ENCODE measurements around the gene RUVBL1.
"Not testable (repeated sequence)": the region's sequence is repeated elsewhere in the genome, so short reads cannot be mapped to it uniquely, and the experiment has no call there.

RUVBL1 gene

GRCh38 chr3:128123538-128124368, at the start of gene RUVBL1:
Gene RUVBL1, minus strand, starts transcription at chr3:128123812. Its CDS starts 88 bp downstream, at chr3:128123724.
- DNase-seq (ENCODE audit: low spot score), result peak; percentile 98

GRCh38 chr3:128173200-128173599, 49.6 kb upstream of the RUVBL1 start:
- DNase-seq (ENCODE audit: low spot score), result no peak

GRCh38 chr3:128170866-128171516, 47.4 kb upstream of the RUVBL1 start:
- DNase-seq (ENCODE audit: low spot score), result peak; percentile 69

GRCh38 chr3:128168836-128169235, 45.2 kb upstream of the RUVBL1 start:
- DNase-seq (ENCODE audit: low spot score), result no peak

GRCh38 chr3:128167973-128168674, 44.5 kb upstream of the RUVBL1 start:
- no peak for DNase-seq (ENCODE audit: low spot score)

GRCh38 chr3:128167646-128167972, 44.0 kb upstream of the RUVBL1 start:
- DNase-seq (ENCODE audit: low spot score), result no peak

GRCh38 chr3:128166971-128167453, 43.4 kb upstream of the RUVBL1 start:
- no peak for DNase-seq (ENCODE audit: low spot score)

GRCh38 chr3:128163432-128163831, 39.8 kb upstream of the RUVBL1 start:
- no peak for DNase-seq (ENCODE audit: low spot score)

GRCh38 chr3:128160661-128161060, 37.0 kb upstream of the RUVBL1 start:
- no peak for DNase-seq (ENCODE audit: low spot score)

- DNase-seq (ENCODE audit: low spot score), result no peak
Measured at GRCh38 chr3:128155616-128156360, 32.2 kb upstream of the RUVBL1 start.

GRCh38 chr3:128154354-128154753, 30.7 kb upstream of the RUVBL1 start:
- DNase-seq (ENCODE audit: low spot score), result not testable (repeated sequence)

- DNase-seq (ENCODE audit: low spot score), result peak; percentile 70
Measured at GRCh38 chr3:128153156-128154041, 29.8 kb upstream of the RUVBL1 start, which contains the start of gene EEFSEC. Gene EEFSEC, plus strand, starts transcription at chr3:128153481. Its CDS starts 27 bp downstream, at chr3:128153508.

- no peak for DNase-seq (ENCODE audit: low spot score)
Measured at GRCh38 chr3:128152419-128153155, 29.0 kb upstream of the RUVBL1 start.

- DNase-seq (ENCODE audit: low spot score), result no peak
Measured at GRCh38 chr3:128151758-128152274, 28.2 kb upstream of the RUVBL1 start.

- DNase-seq (ENCODE audit: low spot score), result no peak
Measured at GRCh38 chr3:128149650-128150049, 26.0 kb upstream of the RUVBL1 start.

GRCh38 chr3:128146201-128146600, 22.6 kb upstream of the RUVBL1 start:
- no peak for DNase-seq (ENCODE audit: low spot score)

GRCh38 chr3:128145279-128145678, 21.7 kb upstream of the RUVBL1 start:
- no peak for DNase-seq (ENCODE audit: low spot score)

- no peak for DNase-seq (ENCODE audit: low spot score)
Measured at GRCh38 chr3:128144512-128145187, 21.0 kb upstream of the RUVBL1 start.

GRCh38 chr3:128143496-128143895, 19.9 kb upstream of the RUVBL1 start:
- no peak for DNase-seq (ENCODE audit: low spot score)
